T-helper 17 cell (primary cell): Measurements from ENCODE around the gene C1RL. TPM values are rescaled to one million over a fixed set of nuclear protein-coding genes. Genes with fewer than 3 reads are reported as not detected.

Source experiments
- ATAC-seq: fragments of 150-1000 bp; cut with Tn5 transposase; 2 replicates; pipeline ENCODE4 v1.10.0; 2021; ENCODE audit warnings: mild to moderate bottlenecking, moderate library complexity
- DNase-seq, 3 donors: peaks; one replicate each; pipeline versions ENCODE4 v3.0.0 to v3.0.0-alpha.2; 2020 to 2021
- H3K9me3 ChIP-seq: one replicate; pipeline ENCODE4 v1.7.0; 2013; ENCODE audit warnings: low read length, mild to moderate bottlenecking; ENCODE audit not compliant: control insufficient read depth, poor library complexity, severe bottlenecking
- H3K27ac Mint-ChIP-seq: one replicate; pipeline ENCODE4 v1.8.0; 2022; ENCODE audit warnings: mild to moderate bottlenecking, moderate library complexity, mixed read lengths
- H3K27me3 Mint-ChIP-seq: one replicate; pipeline ENCODE4 v1.8.0; 2022; ENCODE audit warnings: mixed read lengths
- H3K36me3 Mint-ChIP-seq: one replicate; pipeline ENCODE4 v1.8.0; 2022; ENCODE audit warnings: low read depth, mixed read lengths
- H3K4me1 Mint-ChIP-seq: one replicate; pipeline ENCODE4 v1.8.0; 2022; ENCODE audit warnings: mild to moderate bottlenecking, mixed read lengths
- H3K4me3 Mint-ChIP-seq: one replicate; pipeline ENCODE4 v1.8.0; 2022; ENCODE audit warnings: mild to moderate bottlenecking, moderate library complexity, mixed read lengths
- total RNA-seq, 4 donors: library from RNA in 2 of 4; stranded (reverse) in 2 of 4; gene quantifications; one replicate each; pipeline ENCODE4 v1.2.3 and lab custom pipeline; 2022 to 2026

C1RL gene
- total RNA-seq, 2 donors from 2014 or later = 21.4 to 27.2 TPM

GRCh38 chr12:7130701-7131501, 21.9 kb upstream of the C1RL start:
- H3K27me3 Mint-ChIP-seq = no peaks in the 10 kb centered on the region
- peak overlapping the region; percentile 97 for H3K27ac Mint-ChIP-seq
- peaks cover 6% of the 10 kb centered on the region for H3K36me3 Mint-ChIP-seq
- ATAC-seq (peak; percentile 26), DNase-seq (peak in 2 of 3 donors; percentile 28 to 36)
- peaks cover 36% of the 10 kb centered on the region for H3K4me1 Mint-ChIP-seq
- H3K4me3 Mint-ChIP-seq = peak overlapping the region; percentile 98
- no peaks in the 10 kb centered on the region for H3K9me3 ChIP-seq

DNA sequence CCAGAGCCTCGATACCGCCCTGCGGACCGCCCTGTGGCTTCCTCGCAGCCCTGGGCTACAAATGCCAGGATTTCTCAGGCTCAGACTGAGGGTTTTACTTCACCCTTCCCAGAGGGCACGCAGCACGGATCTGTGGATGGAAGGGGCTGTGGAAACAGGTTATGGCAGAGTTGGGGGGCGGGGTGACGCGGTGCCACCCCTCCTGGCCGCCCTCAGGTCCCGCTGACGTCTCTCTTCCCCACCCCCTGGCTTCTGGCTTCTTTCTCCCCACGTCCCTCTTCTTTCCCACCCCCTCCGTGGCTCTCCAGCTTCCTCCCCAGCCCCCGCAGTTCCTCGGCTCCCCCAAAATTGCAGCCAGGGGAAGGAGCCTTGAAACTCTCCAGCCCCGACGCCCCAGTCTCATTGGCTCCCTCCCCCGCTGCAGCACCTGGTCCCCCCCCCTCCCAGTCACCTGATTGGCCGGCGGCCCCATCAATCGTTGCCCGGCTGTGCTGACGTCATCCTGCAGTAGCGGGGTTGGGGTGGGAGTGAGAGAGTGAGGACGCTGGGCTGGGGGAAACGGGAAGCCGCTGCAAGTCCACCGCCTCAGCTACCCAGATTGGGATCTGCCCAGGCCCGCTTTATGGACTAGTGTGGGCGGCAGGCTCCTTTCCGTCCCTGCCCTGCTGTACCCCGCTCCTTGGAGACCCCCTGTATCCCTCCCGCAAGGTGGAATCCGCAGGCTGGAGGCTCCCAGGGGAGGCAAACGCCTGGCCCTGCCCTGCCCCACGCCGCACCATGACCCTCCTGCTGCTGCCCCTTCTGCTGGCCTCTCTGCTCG, 21.1 kb upstream of the C1RL start, which contains the start of gene CLSTN3:
TSS of gene CLSTN3 (plus strand) at position 500 of the 820 bp plus-strand sequence. CDS start at position 778, 278 bp downstream.
- Mint-ChIP-seq H3K36me3 (peaks cover 2% of the 10 kb centered on the region), H3K27me3 (no peaks in the 10 kb centered on the region), H3K27ac (peak within 1 kb of the TSS; percentile 97), H3K4me1 (peaks cover 35% of the 10 kb centered on the region), H3K4me3 (peak within 1 kb of the TSS; percentile 98)
- no peaks in the 10 kb centered on the region for H3K9me3 ChIP-seq
- ATAC-seq (peak; percentile 91), DNase-seq (peak; percentile 75 to 82 (median 82))

DNA sequence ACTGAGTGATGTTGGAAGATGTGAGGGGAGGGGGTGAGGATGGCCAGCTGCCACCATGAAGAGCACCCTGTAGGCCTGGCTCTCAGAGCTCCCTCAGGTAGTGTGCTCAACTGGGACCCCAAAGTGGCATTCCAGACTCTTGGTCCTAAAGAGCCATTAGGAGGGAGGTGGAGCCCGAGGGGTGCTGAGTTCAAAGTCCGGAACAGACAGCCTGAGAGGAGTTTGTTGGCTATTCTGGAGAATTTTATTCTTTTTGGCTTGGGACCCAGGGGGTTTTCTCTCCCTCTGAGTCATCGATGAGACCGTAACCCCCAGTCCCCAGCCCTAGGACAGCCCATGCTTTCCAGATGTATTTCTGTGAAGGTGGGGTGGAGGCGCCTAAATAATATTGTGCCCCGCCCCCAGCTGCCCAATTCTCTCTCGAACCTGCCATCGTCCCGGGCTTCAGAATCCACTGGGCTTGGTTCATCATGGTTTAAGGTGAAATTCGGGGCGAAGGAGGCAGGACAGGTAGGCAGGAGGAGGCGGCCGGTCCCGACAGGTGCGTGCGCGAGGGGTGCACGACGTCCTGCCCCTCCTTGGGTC, 20.4 kb upstream of the C1RL start:
- ATAC-seq (peak; percentile 39), DNase-seq (no peak)
- Mint-ChIP-seq H3K4me1 (peaks cover 35% of the 10 kb centered on the region), H3K27me3 (no peaks in the 10 kb centered on the region), H3K36me3 (peaks cover 2% of the 10 kb centered on the region), H3K27ac (peak overlapping the region; percentile 97), H3K4me3 (peak overlapping the region; percentile 98)
- no peaks in the 10 kb centered on the region for H3K9me3 ChIP-seq

DNA sequence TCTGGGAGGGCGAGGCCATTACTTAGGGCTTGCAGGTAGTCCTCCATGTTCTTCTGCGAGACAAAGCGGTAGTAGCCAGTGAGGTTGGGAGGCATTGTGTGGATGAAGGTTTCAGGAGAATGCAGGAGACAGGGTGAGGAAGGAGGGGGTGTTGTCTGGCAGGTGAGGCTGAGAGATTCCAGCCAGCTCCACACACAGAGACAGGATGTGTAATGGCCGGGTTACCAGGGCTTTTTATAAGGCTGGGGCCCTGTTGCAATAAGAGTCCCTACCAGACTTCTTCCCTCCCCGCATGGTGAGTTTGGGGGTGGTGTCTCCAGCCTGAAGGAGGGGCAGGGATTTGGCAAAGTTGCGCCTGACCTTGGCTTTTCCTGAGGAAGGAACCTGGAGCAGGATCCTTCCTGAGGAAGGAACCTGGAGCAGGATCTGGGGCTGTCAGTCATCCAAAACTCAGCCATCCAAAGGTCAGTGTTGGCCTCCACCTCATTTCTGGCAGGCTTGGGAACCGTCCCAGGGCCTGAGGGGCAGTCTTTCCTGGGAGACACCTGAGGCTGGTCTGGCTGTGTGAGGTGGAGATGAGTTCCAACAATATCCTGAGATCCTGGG, 19.8 kb upstream of the C1RL start, which contains the start of gene RBP5:
TSS of gene RBP5 (minus strand) at position 209 of the 606 bp plus-strand sequence. CDS start at position 95, 114 bp downstream.
- peak within 1 kb of the TSS; percentile 98 for H3K4me3 Mint-ChIP-seq
- H3K9me3 ChIP-seq = no peaks in the 10 kb centered on the region
- DNase-seq = no peak
- peak within 1 kb of the TSS; percentile 97 for H3K27ac Mint-ChIP-seq
- H3K36me3 Mint-ChIP-seq = peaks cover 2% of the 10 kb centered on the region
- H3K27me3 Mint-ChIP-seq = no peaks in the 10 kb centered on the region
- ATAC-seq = no peak
- H3K4me1 Mint-ChIP-seq = peaks cover 33% of the 10 kb centered on the region

DNA sequence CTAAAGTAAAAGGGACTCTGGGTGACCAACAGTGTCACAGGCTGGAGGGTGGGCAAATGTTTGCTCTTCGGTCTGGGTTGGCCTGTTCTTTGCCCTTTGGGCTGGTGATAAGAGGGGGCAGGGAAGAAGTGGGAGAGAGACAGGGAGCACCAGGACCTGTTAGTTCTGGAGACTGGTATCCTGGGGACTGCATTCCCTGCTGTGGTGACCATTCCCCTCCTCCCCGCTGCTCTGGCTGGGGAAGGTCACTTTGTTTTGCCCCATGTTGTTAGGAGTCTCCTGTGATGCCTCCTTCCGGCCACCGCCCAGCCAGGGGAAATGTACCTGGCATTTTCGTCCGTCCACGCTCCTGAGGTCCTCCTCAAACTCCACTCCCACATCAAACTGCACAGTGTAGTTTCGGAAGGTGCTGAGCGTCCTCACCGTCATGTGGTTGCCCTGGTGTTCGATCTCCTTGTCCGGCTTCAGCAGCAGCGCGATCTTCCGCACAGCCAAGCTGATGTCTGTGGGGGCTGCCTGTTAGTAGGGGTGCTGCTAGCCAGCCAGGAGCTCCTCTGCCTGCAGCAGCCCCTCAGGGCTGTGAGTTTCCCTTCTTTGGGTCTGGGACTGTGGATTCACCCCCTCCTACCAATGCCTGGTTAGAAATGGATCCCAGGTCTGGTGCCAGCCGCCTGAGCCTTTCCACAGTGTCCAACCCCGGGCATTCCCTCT, 19.1 kb upstream of the C1RL start:
- H3K27ac Mint-ChIP-seq = no peak overlapping the region
- peak overlapping the region; percentile 75 for H3K4me3 Mint-ChIP-seq
- no peaks in the 10 kb centered on the region for H3K27me3 Mint-ChIP-seq
- no peak for ATAC-seq
- no peak for DNase-seq
- peaks cover 2% of the 10 kb centered on the region for H3K36me3 Mint-ChIP-seq
- peaks cover 30% of the 10 kb centered on the region for H3K4me1 Mint-ChIP-seq
- H3K9me3 ChIP-seq = no peaks in the 10 kb centered on the region

GRCh38 chr12:7125632-7126227, 16.7 kb upstream of the C1RL start:
- DNase-seq = no peak
- ATAC-seq = no peak
- H3K27ac Mint-ChIP-seq = no peak overlapping the region
- peaks cover under 1% of the 10 kb centered on the region for H3K36me3 Mint-ChIP-seq
- H3K9me3 ChIP-seq = no peaks in the 10 kb centered on the region
- no peak overlapping the region for H3K4me3 Mint-ChIP-seq
- H3K27me3 Mint-ChIP-seq = no peaks in the 10 kb centered on the region
- peaks cover 12% of the 10 kb centered on the region for H3K4me1 Mint-ChIP-seq

GRCh38 chr12:7123806-7124522, 14.9 kb upstream of the C1RL start:
- DNase-seq (no peak), ATAC-seq (no peak)
- peaks cover 12% of the 10 kb centered on the region for H3K4me1 Mint-ChIP-seq
- H3K27ac Mint-ChIP-seq = peak overlapping the region; percentile 29
- no peaks in the 10 kb centered on the region for H3K27me3 Mint-ChIP-seq
- no peaks in the 10 kb centered on the region for H3K36me3 Mint-ChIP-seq
- H3K9me3 ChIP-seq = no peaks in the 10 kb centered on the region
- H3K4me3 Mint-ChIP-seq = no peak overlapping the region

GRCh38 chr12:7122811-7123769, 14.1 kb upstream of the C1RL start:
- DNase-seq (no peak), ATAC-seq (no peak)
- H3K9me3 ChIP-seq = no peaks in the 10 kb centered on the region
- Mint-ChIP-seq H3K4me3 (no peak overlapping the region), H3K27me3 (no peaks in the 10 kb centered on the region), H3K4me1 (peaks cover 17% of the 10 kb centered on the region), H3K36me3 (peaks cover under 1% of the 10 kb centered on the region), H3K27ac (peak overlapping the region; percentile 29)

- H3K36me3 Mint-ChIP-seq = peaks cover 2% of the 10 kb centered on the region
- DNase-seq (no peak), ATAC-seq (no peak)
- no peaks in the 10 kb centered on the region for H3K27me3 Mint-ChIP-seq
- H3K4me1 Mint-ChIP-seq = peaks cover 12% of the 10 kb centered on the region
- H3K9me3 ChIP-seq = no peaks in the 10 kb centered on the region
- H3K27ac Mint-ChIP-seq = no peak overlapping the region
- H3K4me3 Mint-ChIP-seq = no peak overlapping the region
These were observed 12.3 kb upstream of the C1RL start for GRCh38 chr12:7121324-7121723.

GRCh38 chr12:7120166-7120565, 11.2 kb upstream of the C1RL start:
- H3K36me3 Mint-ChIP-seq = peaks cover 4% of the 10 kb centered on the region
- peaks cover 11% of the 10 kb centered on the region for H3K4me1 Mint-ChIP-seq
- DNase-seq = no peak
- no peak overlapping the region for H3K4me3 Mint-ChIP-seq
- no peak overlapping the region for H3K27ac Mint-ChIP-seq
- no peaks in the 10 kb centered on the region for H3K9me3 ChIP-seq
- ATAC-seq = no peak
- H3K27me3 Mint-ChIP-seq = no peaks in the 10 kb centered on the region

DNA sequence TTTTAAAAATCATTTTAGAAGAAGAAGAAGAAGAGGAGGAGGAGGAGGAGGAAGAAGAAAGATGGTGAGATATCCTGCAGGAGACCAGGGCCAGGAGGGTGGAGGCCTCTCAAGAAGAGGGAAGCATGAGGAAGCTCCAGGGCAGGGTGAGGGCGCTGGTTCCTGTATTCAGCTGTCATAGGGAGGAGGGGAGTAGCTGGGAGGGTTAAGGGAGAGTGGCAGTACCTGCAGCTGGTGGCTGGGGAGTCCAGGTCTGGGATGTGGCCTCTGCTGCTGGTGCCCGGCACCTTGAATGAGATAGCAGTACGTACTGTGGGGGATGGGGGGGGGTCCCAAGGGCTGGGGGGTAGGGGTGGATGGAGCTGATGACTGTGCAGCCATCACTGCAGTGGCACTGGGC, 9.9 kb upstream of the C1RL start:
- DNase-seq = no peak
- H3K4me1 Mint-ChIP-seq = peaks cover 13% of the 10 kb centered on the region

More for the DNA sequence above, 9.9 kb upstream of the C1RL start:
- Mint-ChIP-seq H3K36me3 (peaks cover 5% of the 10 kb centered on the region), H3K27me3 (no peaks in the 10 kb centered on the region), H3K27ac (no peak overlapping the region), H3K4me3 (no peak overlapping the region)
- no peaks in the 10 kb centered on the region for H3K9me3 ChIP-seq
- no peak for ATAC-seq
